Activated T-helper 1 cell treated with anti-CD3 and anti-CD28 coated beads, Interleukin-12 subunit alpha, Interleukin-12 subunit beta, Interleukin-2, Interleukin-4 antibody, amounts not matched to agents 30 ng/mL and 10 ng/mL and 1 ng/mL, durations not matched to agents 14 hours and 24 hours and 36 hours (primary cell): ENCODE results near the gene SIRPB2. TPM values are rescaled to one million over a fixed set of nuclear protein-coding genes. Genes with fewer than 3 reads are reported as not detected.

Experiments used
- DNase-seq: peaks from one replicate; pipeline ENCODE4 v3.0.0; 2021; ENCODE audit warnings: low spot score
- H3K27ac Mint-ChIP-seq: one replicate; pipeline ENCODE4 v1.8.0; 2021; ENCODE audit warnings: mild to moderate bottlenecking, mixed read lengths
- H3K27me3 Mint-ChIP-seq: one replicate; pipeline ENCODE4 v1.8.0; 2022; ENCODE audit warnings: mild to moderate bottlenecking, moderate library complexity, mixed read lengths; ENCODE audit not compliant: insufficient read depth
- H3K36me3 Mint-ChIP-seq: one replicate; pipeline ENCODE4 v1.8.0; 2021; ENCODE audit warnings: low read depth, mixed read lengths
- H3K4me1 Mint-ChIP-seq: one replicate; pipeline ENCODE4 v1.8.0; 2021; ENCODE audit warnings: low read depth, mixed read lengths
- H3K4me3 Mint-ChIP-seq: one replicate; pipeline ENCODE4 v1.8.0; 2021; ENCODE audit warnings: mild to moderate bottlenecking, moderate library complexity, mixed read lengths
- H3K9me3 Mint-ChIP-seq: one replicate; pipeline ENCODE4 v1.8.0; 2021; ENCODE audit warnings: mixed read lengths
- intact Hi-C: fragments of 100-400 bp; cut with micrococcal nuclease; formaldehyde crosslinking; loops from one replicate; pipeline ENCODE4 v1.15.1; 2024
- total RNA-seq: library from RNA; stranded (reverse); gene quantifications from 2 replicates; pipeline ENCODE4 v1.2.3, GENCODE V29; 2022

Gene SIRPB2
- total RNA-seq, 1 donor from 2014 or later, result not detected

GRCh38 chr20:1465470-1466210 is 25.6 kb downstream of the SIRPB2 start:
- H3K4me3 Mint-ChIP-seq, result peak overlapping the region; percentile 90
- peaks cover 12% of the 10 kb centered on the region for H3K27me3 Mint-ChIP-seq
- peak overlapping the region; percentile 82 for H3K27ac Mint-ChIP-seq
- H3K9me3 Mint-ChIP-seq, result no peaks in the 10 kb centered on the region
- intact Hi-C loops, result loop anchor here (1.0 to 5.0 kb wide), 6 partner anchors 72 to 1005 kb away; partner anchors contain the start of genes FKBP1A, RAD21L1, SNRPB and STK35
- H3K4me1 Mint-ChIP-seq, result peaks cover 45% of the 10 kb centered on the region
- peaks cover 23% of the 10 kb centered on the region for H3K36me3 Mint-ChIP-seq
- DNase-seq, result no peak

GRCh38 chr20:1463971-1464570 is 27.1 kb downstream of the SIRPB2 start:
- Mint-ChIP-seq H3K9me3 (no peaks in the 10 kb centered on the region), H3K4me1 (peaks cover 45% of the 10 kb centered on the region), H3K36me3 (peaks cover 30% of the 10 kb centered on the region), H3K4me3 (peak overlapping the region; percentile 90), H3K27ac (peak overlapping the region; percentile 13), H3K27me3 (peaks cover 11% of the 10 kb centered on the region)
- intact Hi-C loops, result no loop called here
- DNase-seq, result no peak

DNA sequence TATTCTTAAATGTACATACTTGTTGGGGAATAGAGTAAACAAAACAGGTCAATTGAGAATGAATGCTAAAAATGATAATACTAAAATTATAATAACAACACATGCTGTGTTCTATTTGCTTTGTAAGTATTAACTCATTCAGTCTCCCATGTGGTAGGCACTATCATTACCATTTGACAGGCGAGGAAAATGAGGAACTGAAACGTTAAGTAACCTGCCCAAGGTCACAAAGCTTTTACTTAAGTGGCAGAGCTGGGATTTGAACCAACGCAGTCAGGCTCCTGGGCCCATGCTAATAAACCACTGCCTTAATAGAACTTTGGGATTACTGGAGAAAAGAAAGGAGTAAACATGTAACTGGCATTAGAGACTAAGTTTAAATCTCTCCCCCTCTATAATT is 28.4 kb downstream of the SIRPB2 start:
- H3K9me3 Mint-ChIP-seq, result no peaks in the 10 kb centered on the region
- peaks cover 40% of the 10 kb centered on the region for H3K4me1 Mint-ChIP-seq
- peaks cover under 1% of the 10 kb centered on the region for H3K27me3 Mint-ChIP-seq
- DNase-seq, result no peak
- H3K4me3 Mint-ChIP-seq, result no peak overlapping the region
- intact Hi-C loops, result no loop called here
- peaks cover 37% of the 10 kb centered on the region for H3K36me3 Mint-ChIP-seq
- H3K27ac Mint-ChIP-seq, result no peak overlapping the region

- H3K27me3 Mint-ChIP-seq, result no peaks in the 10 kb centered on the region
These were observed 29.2 kb downstream of the SIRPB2 start for GRCh38 chr20:1462001-1462400.

DNA sequence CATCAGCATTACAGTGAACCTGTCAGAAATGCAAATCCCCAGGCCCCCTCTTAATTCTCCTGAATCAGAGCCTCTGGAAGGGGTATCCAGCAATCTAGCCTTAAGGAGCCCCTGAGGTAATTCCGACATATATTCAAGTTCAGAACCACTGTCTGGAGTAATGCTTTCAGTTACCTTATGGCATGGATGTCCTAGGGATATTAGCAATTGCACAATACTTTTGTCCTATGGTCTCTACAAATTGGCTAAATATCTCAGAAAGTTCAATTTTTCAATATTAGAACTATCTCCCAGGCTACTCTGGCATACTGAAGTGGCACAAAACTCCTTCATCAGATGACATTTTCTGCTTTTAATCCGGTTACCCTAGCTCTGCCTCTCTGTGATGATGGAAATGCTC is 30.9 kb downstream of the SIRPB2 start:
- H3K27ac Mint-ChIP-seq, result no peak overlapping the region
- H3K9me3 Mint-ChIP-seq, result no peaks in the 10 kb centered on the region
- H3K27me3 Mint-ChIP-seq, result no peaks in the 10 kb centered on the region
- no peak overlapping the region for H3K4me3 Mint-ChIP-seq
- peaks cover 24% of the 10 kb centered on the region for H3K4me1 Mint-ChIP-seq
- DNase-seq, result no peak
- H3K36me3 Mint-ChIP-seq, result peaks cover 42% of the 10 kb centered on the region
- intact Hi-C loops, result no loop called here

More at GRCh38 chr20:1462001-1462400, 29.2 kb downstream of the SIRPB2 start:
- H3K27ac Mint-ChIP-seq, result no peak overlapping the region
- intact Hi-C loops, result no loop called here
- no peaks in the 10 kb centered on the region for H3K9me3 Mint-ChIP-seq
- no peak for DNase-seq
- H3K4me3 Mint-ChIP-seq, result no peak overlapping the region
- peaks cover 32% of the 10 kb centered on the region for H3K4me1 Mint-ChIP-seq
- H3K36me3 Mint-ChIP-seq, result peaks cover 42% of the 10 kb centered on the region

GRCh38 chr20:1457992-1458391 is 33.2 kb downstream of the SIRPB2 start:
- no peak for DNase-seq
- peaks cover 42% of the 10 kb centered on the region for H3K36me3 Mint-ChIP-seq
- H3K4me3 Mint-ChIP-seq, result no peak overlapping the region
- no peaks in the 10 kb centered on the region for H3K9me3 Mint-ChIP-seq
- no peak overlapping the region for H3K27ac Mint-ChIP-seq
- intact Hi-C loops, result no loop called here
- H3K27me3 Mint-ChIP-seq, result no peaks in the 10 kb centered on the region
- H3K4me1 Mint-ChIP-seq, result peaks cover 1% of the 10 kb centered on the region

DNA sequence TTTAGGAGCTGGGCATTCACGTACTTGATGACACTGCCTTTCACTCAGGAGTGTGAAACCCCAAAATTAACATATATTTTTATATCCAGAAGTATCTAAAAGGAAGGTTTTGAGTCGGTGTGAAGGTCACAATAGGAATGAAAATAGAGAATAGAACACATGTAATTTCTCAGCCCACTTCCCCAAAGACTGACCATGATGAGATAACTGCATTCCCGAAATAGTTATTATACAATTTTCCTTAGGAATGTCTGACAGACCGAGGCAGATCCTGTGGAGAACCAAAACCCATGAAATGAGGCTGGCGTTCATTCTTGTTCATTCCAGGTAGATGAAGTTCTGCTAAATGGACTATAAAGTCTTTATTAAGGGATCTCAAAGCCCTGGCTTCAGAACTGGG is 34.9 kb downstream of the SIRPB2 start:
- Mint-ChIP-seq H3K27ac (no peak overlapping the region), H3K27me3 (no peaks in the 10 kb centered on the region), H3K9me3 (no peaks in the 10 kb centered on the region), H3K36me3 (peaks cover 49% of the 10 kb centered on the region), H3K4me3 (no peak overlapping the region), H3K4me1 (no peaks in the 10 kb centered on the region)
- intact Hi-C loops, result no loop called here
- DNase-seq, result no peak

DNA sequence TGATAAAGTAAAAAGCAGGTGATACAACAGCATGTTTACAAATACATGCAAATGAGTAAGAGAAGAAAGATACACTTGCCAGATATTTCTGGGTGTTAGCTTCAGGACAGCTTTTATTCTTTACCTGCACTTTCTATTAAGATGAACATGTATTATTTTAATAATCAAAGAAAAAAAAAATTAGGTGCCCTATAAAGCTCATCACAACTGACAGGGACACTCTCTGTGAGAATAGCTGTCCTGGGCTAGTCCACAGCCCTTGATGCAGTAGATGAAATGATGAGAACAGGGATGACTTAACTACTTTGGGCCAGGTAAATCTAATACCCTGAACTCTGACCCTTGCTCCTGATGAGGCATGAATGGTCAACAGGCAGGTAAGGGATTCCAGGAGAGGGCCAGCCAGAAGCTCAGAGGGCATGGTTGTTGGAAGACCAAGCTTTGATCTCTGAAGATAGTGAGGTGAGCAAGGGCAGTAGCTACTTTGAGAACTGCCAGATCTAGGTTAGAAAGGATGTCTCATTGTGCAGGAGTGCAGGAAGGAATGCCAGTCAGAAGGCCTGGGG is 40.2 kb downstream of the SIRPB2 start:
- Mint-ChIP-seq H3K36me3 (peaks cover 54% of the 10 kb centered on the region), H3K27ac (no peak overlapping the region), H3K9me3 (no peaks in the 10 kb centered on the region), H3K4me1 (no peaks in the 10 kb centered on the region), H3K4me3 (no peak overlapping the region), H3K27me3 (no peaks in the 10 kb centered on the region)
- intact Hi-C loops, result no loop called here
- DNase-seq, result no peak

- no peaks in the 10 kb centered on the region for H3K27me3 Mint-ChIP-seq
- H3K9me3 Mint-ChIP-seq, result no peaks in the 10 kb centered on the region
- no peak overlapping the region for H3K4me3 Mint-ChIP-seq
- no peak for DNase-seq
- H3K4me1 Mint-ChIP-seq, result no peaks in the 10 kb centered on the region
- intact Hi-C loops, result no loop called here
- peaks cover 63% of the 10 kb centered on the region for H3K36me3 Mint-ChIP-seq
- H3K27ac Mint-ChIP-seq, result no peak overlapping the region
These were observed 41.9 kb downstream of the SIRPB2 start for GRCh38 chr20:1449370-1449769.

DNA sequence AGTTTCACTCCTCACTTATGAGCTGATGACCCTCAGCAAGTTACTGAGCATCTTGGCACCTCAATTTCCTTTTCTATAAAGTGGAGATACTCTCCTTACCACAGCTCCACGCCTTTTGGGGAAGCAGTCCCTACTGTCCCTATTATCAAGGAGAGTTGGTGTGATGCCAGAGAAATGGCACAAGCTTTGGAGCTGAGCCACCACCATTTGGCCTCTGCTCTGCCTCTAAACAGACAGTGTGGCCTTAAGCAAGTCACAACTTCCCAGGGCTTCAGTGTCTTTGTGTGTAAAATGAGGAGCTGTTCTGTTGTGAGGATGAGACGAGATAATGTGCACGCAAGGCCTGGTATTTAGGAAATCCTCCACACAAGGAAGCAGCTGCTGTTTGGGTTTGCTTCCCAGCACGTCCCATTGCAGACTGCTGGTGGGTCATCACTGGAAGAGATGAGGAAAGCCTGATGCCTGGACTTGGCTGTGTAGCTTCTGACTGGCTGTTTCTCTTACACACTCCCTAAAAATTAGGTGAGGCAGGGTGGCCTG is 43.1 kb downstream of the SIRPB2 start:
- H3K9me3 Mint-ChIP-seq, result no peaks in the 10 kb centered on the region
- H3K36me3 Mint-ChIP-seq, result peaks cover 62% of the 10 kb centered on the region
- intact Hi-C loops, result no loop called here
- no peak overlapping the region for H3K27ac Mint-ChIP-seq
- no peak for DNase-seq
- H3K4me1 Mint-ChIP-seq, result no peaks in the 10 kb centered on the region
- no peak overlapping the region for H3K4me3 Mint-ChIP-seq
- no peaks in the 10 kb centered on the region for H3K27me3 Mint-ChIP-seq

DNA sequence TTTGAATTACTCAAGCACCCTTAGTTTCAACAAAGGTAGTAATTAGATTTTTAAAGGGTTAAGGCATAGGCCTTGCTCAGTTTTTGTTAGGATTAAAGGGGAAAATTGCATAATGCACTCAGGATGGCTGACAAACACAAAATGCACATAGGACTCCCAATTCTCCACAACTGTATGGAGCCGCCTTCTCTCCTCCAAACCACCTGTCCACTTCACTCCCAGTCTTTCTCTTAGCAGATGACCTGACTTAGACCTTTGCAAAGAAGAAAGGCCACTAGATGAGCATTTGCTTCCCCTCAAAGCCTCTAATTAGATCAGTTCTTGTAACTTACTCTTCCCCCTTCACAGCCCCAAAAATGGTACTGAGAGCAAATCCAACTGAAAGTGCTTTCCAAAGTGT is 44.7 kb downstream of the SIRPB2 start:
- no peak for DNase-seq
- Mint-ChIP-seq H3K27me3 (no peaks in the 10 kb centered on the region), H3K27ac (no peak overlapping the region), H3K36me3 (peaks cover 65% of the 10 kb centered on the region), H3K9me3 (no peaks in the 10 kb centered on the region), H3K4me3 (no peak overlapping the region), H3K4me1 (no peaks in the 10 kb centered on the region)
- intact Hi-C loops, result no loop called here

DNA sequence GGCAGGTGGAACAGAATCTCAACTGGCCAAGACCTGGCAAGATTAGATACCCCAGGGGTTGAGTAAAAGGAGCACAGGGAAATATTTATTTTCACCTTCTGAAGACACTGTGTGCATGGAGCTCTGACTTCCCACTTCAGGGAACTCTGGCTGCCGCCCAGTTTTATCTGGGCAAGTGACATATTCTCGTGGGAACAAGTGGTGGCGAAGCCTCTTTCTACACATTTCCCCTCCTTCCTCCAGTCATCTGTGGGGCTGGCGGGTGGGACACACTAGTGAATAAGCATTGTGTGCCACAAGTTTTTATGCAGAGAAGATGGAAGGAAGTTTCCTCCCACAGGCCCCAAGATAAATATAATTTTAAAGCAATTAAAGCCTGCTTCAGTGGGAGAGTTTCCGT is 48.1 kb downstream of the SIRPB2 start:
- H3K36me3 Mint-ChIP-seq, result peaks cover 52% of the 10 kb centered on the region
- H3K9me3 Mint-ChIP-seq, result no peaks in the 10 kb centered on the region
- H3K27me3 Mint-ChIP-seq, result peaks cover 3% of the 10 kb centered on the region
- no peak overlapping the region for H3K27ac Mint-ChIP-seq
- H3K4me3 Mint-ChIP-seq, result no peak overlapping the region
- no peak for DNase-seq
- no peaks in the 10 kb centered on the region for H3K4me1 Mint-ChIP-seq
- intact Hi-C loops, result no loop called here

- Mint-ChIP-seq H3K36me3 (peaks cover 45% of the 10 kb centered on the region), H3K27me3 (peaks cover 3% of the 10 kb centered on the region), H3K4me3 (no peak overlapping the region), H3K4me1 (peaks cover 3% of the 10 kb centered on the region), H3K27ac (no peak overlapping the region), H3K9me3 (no peaks in the 10 kb centered on the region)
- intact Hi-C loops, result no loop called here
- DNase-seq, result no peak
These were observed 48.9 kb downstream of the SIRPB2 start for GRCh38 chr20:1442304-1442703.
